ENCODE measurements around the gene TRIM67. TPM values are rescaled to one million over a fixed set of nuclear protein-coding genes. Genes with fewer than 3 reads are reported as not detected.

TRIM67 gene
- total and polyA plus RNA-seq, 2 experiments from 2014 or later, result 0.13 TPM; not detected in 1

DNA sequence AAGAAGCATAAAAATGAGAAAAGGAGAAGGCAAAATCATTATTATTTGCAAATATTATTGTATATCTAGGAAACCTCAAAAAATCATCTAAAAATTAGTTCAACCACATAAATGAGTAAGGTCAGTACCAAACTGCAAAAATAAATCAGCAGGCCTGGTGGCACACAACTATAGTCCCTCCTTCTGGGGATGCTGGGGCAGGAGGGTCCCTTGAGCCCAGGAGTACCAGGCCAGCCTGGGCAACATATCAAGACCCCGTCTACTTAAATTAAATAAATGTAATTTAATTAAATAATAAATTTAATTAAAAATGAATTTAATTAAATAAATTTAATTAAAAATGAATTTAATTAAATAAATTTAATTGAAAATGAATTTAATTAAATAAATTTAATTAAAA is 40.3 kb upstream of the TRIM67 start:
- TF ChIP-seq EZH2phosphoT487 (IDR thresholded peaks at IDR 0.05; ENCODE audit: low read depth, severe bottlenecking, unreplicated experiment) (no peak), EZH2 (IDR thresholded peaks at IDR 0.05; ENCODE audit: borderline replicate concordance) (no peak)
- TF ChIP-seq, protein P1, sequence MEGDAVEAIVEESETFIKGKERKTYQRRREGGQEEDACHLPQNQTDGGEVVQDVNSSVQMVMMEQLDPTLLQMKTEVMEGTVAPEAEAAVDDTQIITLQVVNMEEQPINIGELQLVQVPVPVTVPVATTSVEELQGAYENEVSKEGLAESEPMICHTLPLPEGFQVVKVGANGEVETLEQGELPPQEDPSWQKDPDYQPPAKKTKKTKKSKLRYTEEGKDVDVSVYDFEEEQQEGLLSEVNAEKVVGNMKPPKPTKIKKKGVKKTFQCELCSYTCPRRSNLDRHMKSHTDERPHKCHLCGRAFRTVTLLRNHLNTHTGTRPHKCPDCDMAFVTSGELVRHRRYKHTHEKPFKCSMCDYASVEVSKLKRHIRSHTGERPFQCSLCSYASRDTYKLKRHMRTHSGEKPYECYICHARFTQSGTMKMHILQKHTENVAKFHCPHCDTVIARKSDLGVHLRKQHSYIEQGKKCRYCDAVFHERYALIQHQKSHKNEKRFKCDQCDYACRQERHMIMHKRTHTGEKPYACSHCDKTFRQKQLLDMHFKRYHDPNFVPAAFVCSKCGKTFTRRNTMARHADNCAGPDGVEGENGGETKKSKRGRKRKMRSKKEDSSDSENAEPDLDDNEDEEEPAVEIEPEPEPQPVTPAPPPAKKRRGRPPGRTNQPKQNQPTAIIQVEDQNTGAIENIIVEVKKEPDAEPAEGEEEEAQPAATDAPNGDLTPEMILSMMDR (IDR thresholded peaks at IDR 0.05; ENCODE audit: poor library complexity), result no peak
- H3K4me3 ChIP-seq, result no peak overlapping the region
- no peaks in the 10 kb centered on the region for H3K36me3 ChIP-seq (replicated peaks; ENCODE audit: insufficient read depth, low read depth)
- H3K9me3 ChIP-seq (ENCODE audit: low read depth), result no peaks in the 10 kb centered on the region
- 85% methylated on average over 1 of the region's 1 CpG for WGBS (ENCODE audit: low lambda C conversion rate, missing lambda C conversion rate)
- no peaks in the 10 kb centered on the region for H3K79me2 ChIP-seq
- no peaks in the 10 kb centered on the region for H4K20me1 ChIP-seq (ENCODE audit: insufficient read depth, poor library complexity, severe bottlenecking)
- H3K27me3 ChIP-seq, result peaks cover 4% of the 10 kb centered on the region
- H3K27ac ChIP-seq, result no peak overlapping the region
- H3K4me1 ChIP-seq (ENCODE audit: insufficient read depth), result no peaks in the 10 kb centered on the region
- no peak overlapping the region for H3K4me2 ChIP-seq
- H3K9me2 ChIP-seq (replicated peaks; ENCODE audit: insufficient read depth), result no peaks in the 10 kb centered on the region
- no peak for DNase-seq (ENCODE audit: low spot score)
- no peak overlapping the region for H2AFZ ChIP-seq

DNA sequence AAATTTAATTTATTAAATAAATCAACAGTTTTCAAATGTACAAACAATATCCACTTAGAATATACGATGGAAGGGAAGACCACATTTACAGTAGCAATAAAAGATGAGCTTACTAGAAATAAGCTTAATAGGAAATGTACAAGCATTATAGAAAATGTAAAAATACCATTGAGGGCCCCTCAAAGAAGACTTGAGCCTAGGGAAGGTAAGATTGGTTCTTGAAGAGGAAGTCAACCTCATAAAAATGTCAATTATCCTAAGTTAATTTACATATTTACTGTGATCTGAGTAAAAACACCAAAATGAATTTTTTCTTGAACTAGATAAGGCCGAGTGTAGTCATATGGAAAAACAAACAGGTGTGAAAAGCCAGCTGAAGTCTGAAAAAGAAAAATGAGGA is 39.7 kb upstream of the TRIM67 start:
- Histone ChIP-seq H3K27me3 (peaks cover 4% of the 10 kb centered on the region), H2AFZ (no peak overlapping the region), H3K9me2 (replicated peaks; ENCODE audit: insufficient read depth) (no peaks in the 10 kb centered on the region), H3K9me3 (ENCODE audit: low read depth) (no peaks in the 10 kb centered on the region), H3K4me2 (no peak overlapping the region), H3K4me3 (no peak overlapping the region), H4K20me1 (ENCODE audit: insufficient read depth, poor library complexity, severe bottlenecking) (no peaks in the 10 kb centered on the region), H3K36me3 (replicated peaks; ENCODE audit: insufficient read depth, low read depth) (no peaks in the 10 kb centered on the region), H3K27ac (no peak overlapping the region), H3K79me2 (no peaks in the 10 kb centered on the region), H3K4me1 (ENCODE audit: insufficient read depth) (no peaks in the 10 kb centered on the region)
- TF ChIP-seq EZH2phosphoT487 (IDR thresholded peaks at IDR 0.05; ENCODE audit: low read depth, severe bottlenecking, unreplicated experiment) (no peak), EZH2 (IDR thresholded peaks at IDR 0.05; ENCODE audit: borderline replicate concordance) (no peak)
- TF ChIP-seq, protein P1 (IDR thresholded peaks at IDR 0.05; ENCODE audit: poor library complexity), result no peak
- DNase-seq (ENCODE audit: low spot score), result no peak
- WGBS (ENCODE audit: low lambda C conversion rate, missing lambda C conversion rate), result 76% methylated on average over 2 of the region's 2 CpGs

DNA sequence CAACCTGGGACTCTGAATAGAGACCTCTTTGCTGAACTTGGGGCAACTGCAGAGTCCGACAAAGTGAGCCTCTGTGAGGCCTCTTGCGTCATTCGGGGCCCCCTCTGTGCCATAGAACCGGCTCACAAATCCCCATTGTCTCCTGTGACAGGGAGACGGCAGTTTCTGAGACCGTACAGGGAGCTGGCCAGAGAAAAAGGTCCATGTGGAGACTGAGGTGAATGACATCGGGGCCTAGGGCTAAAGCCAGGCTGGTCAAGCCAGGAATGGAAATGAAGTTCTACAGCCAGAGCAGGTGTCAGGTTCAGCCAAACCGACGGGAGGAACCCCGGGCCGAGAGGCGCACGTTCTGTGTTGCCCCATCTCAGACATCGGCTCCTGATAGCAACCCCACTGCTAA is 37.1 kb upstream of the TRIM67 start:
- Histone ChIP-seq H4K20me1 (ENCODE audit: insufficient read depth, poor library complexity, severe bottlenecking) (no peaks in the 10 kb centered on the region), H3K4me1 (ENCODE audit: insufficient read depth) (no peaks in the 10 kb centered on the region), H3K36me3 (replicated peaks; ENCODE audit: insufficient read depth, low read depth) (no peaks in the 10 kb centered on the region), H3K4me2 (no peak overlapping the region), H3K79me2 (no peaks in the 10 kb centered on the region), H3K27me3 (no peaks in the 10 kb centered on the region), H3K4me3 (no peak overlapping the region), H3K9me3 (ENCODE audit: low read depth) (no peaks in the 10 kb centered on the region), H3K27ac (no peak overlapping the region), H3K9me2 (replicated peaks; ENCODE audit: insufficient read depth) (no peaks in the 10 kb centered on the region), H2AFZ (no peak overlapping the region)
- DNase-seq (ENCODE audit: low spot score), result no peak
- no peak for TF ChIP-seq EZH2phosphoT487 (IDR thresholded peaks at IDR 0.05; ENCODE audit: low read depth, severe bottlenecking, unreplicated experiment)
- TF ChIP-seq, protein P1 (IDR thresholded peaks at IDR 0.05; ENCODE audit: poor library complexity), result no peak
- no peak for TF ChIP-seq EZH2 (IDR thresholded peaks at IDR 0.05; ENCODE audit: borderline replicate concordance)
- 84% methylated on average over 14 of the region's 14 CpGs for WGBS (ENCODE audit: low lambda C conversion rate, missing lambda C conversion rate)

All from hepatocyte (in vitro differentiated cells).